Raji (cell line): Measurements from ENCODE around the gene NOL4L.

ENCODE experiments used
- POLR2A ChIP-seq: IDR thresholded peaks from 2 replicates; pipeline ENCODE4 v1.6.1; 2011; ENCODE audit warnings: low read depth, low read length, control low read depth; ENCODE audit not compliant: insufficient read depth

The NOL4L gene

DNA sequence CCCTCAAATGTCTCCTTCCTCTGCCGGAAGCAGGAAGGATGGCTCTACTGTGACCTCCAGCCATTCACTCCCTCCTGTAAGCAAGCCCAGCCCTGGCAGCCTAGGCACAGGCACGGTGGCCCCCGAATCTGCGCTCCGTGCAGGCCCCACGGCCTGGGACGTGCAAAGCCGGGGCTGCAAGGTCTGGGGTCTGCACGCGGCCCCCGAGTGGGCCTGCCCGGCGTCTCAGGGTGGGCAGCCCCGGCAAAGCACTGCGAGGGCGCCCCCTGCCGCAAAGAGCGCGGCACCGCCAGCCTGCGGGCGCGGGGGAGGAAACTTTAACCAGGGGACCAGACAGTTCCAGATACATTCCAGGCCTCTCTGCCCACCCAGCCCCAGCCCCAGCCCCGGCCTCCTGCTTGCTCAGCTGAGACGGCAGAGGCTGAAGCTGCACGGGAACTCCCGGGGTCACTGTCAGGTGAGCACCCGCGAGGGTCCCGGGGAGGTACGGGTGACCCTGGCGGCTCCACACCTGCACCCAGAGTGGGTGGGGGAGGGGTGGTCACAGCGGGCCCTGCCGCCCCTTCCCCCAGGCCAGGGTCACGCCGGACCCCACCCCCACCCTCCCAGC lies 128.2 kb downstream of the NOL4L start:
- no peak for TF ChIP-seq POLR2A

DNA sequence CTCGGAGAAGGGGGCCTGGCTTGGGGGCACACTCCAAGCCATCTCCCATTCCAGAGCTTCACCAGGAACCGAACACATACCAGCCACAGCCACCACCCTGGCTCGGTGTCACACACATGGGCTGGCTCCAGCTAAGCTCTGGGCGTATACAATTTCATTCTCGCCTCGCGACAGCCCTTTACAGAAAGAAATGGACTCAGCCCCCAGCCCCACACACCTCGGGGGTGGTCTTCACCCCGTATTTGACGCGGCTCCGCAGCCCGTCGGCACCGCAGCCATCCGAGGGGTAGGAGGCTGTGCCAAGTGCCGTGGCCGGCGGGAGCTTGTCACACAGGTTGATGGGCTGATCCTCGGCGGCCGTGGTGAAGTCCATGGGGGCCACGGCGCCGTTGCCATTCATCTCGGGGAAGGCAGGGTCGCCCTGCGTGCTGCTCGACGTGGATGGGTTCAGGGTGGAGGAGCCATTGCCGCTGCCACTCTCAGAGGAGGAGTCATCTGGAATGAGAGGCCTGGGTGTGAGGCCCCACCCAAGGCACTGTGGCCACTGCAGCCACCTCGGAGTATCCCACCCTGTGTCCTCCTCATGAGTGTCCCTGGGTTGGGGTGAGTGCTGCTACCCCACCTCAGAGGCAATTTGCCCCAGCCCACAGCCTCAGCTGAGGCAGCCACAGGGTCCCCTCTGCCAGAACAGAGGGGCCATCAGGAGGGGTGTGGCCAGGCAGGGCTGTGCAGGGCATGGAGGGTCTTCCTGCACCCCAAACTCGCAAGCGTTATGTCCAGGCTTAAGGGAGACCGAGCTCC lies 129.0 kb downstream of the NOL4L start:
- no peak for TF ChIP-seq POLR2A

DNA sequence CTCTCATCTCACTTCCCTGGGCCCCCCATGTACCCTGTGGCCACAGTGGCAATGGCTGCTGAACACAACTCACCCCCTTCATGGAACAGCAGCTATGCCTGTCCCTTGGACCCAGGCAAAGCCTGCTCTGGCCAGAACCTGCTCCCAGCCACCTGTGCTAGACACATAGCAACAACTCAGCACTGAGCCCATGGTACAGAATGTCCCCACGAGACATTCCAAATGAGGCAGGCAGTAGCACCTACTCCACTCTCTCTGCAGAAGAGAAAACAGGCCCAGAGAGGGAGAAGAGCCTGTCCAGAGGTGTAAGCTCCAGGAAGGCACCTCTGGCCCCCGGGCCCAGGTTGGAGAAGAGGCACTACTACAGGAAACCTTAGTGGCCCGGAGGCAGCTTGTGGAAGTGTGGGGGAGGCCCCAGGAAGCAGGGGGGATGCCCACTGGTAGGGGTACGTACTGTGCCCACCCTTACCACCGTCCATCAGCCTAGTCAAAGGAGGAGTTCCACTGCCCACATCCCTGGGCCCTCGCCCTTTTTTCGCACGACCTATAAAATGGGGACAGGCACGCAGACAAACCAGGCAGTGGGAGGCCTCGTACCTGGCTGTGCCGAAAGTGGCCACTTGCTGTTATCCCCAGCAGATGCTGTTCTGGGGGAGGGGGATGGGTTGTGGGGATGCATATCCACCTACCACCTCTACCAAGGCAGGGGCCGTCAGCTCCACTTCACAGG lies 129.8 kb downstream of the NOL4L start:
- no peak for TF ChIP-seq POLR2A

DNA sequence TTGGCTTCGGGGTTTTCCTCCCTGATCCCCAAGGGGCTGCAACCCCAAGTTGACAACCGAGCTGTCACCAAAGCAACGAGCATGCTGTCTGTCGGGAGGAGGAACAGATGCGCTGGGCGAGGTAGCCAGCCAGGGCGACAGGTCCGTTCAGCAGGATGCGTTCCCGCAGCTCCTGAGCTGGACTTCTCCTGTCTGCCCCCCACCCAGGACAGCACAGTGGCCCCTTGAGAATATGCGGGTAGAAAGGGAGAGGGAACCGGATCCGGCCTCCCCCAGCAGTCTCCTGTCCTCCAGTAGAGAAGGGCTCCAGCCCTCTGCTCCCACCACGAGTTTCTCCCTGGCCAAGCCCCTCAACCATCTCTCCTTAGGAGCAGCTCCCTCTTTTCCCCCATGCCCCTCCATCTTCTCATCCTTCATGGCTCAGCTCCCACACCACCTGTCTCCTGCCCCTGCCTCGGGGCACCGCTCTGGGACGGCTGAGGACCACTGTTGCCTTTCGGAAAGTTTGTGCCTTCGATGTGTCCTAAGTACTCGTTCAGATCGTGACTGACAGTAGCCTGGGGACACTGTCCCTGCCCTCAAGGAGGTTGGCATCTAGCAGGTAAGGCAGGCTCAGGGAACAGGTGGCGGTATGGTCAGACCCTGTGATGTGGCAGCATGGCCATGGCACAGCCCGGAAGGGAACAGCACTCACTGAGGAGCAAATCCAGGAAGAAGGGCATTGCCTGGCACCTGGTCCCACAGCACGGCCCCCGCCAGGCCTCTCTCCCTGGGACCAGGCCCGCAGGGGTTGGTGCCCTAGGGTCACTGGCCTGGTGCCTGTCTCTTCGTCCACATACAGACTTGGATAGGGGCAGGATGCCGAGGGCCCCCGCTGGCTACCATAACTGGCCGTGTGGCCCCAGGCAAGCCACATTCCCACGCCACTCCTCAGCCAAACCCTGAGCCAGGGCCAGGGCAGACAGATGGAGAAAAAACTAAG lies 130.7 kb downstream of the NOL4L start:
- TF ChIP-seq POLR2A: no peak

DNA sequence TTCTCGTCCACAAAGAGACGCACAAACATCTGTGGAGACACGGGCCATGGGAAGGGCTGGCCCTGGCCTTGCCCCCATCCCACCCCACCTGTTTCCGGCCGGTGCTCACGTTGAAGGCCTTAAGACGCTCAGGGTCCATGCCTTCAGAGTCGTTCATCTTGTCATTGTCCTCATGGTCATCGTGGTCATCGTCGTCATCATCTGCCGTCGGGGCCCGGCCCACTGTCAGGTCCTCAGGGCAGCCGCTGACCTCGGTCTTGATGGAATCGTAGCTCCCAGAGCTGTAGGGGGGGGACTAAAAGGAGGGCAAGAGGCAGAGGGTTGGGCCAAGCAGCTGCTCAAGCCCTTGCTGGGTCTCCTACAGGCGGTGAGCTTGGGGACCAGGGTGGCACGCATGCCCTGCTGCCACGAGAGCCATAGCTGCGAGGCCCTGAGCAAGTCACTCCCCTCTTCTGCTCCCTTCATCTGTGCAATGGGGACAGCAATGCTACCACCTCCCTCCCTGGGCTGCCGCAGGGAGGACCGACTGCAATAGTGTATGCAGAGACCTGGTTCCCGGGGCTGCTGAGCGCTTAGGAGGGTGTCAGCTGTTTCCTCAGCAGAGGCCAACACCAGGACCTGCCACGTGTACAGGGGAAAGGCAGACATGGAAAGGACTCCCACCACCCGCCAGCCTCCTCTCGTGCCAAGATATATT lies 131.5 kb downstream of the NOL4L start:
- TF ChIP-seq POLR2A: no peak

DNA sequence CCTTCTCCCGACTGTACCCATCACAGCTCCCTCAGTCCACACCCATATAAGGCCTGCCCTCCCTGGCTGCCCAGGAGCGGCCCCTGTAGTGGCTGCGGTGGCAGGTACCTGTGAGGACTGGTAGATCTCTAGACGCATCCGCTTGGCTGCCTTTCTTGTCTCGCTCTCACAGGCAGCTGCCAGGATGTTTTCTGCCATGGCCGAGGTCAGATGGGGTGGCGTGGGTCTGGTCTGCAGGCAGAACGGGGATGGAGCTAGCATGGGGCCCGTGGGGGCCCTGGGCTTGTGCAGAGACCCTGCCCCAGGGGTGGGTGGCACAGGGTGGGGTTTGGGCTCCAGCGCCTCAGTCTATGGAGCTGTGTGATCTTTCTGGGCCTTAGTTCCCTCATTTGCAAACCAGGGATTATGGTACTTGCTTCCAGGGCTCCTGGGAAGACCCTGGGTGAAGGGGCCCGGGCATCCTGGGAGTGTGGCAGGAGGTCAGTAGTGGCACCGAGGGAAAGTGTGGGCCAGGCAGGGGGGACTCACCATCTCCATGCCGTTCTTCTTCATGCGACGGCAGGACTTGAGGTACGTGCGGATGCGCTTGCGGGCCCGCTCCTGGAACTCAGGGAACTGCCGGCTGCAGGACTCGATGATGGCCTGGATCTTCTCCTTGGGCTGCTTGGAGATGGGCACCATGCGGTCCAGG lies 132.2 kb downstream of the NOL4L start:
- TF ChIP-seq POLR2A: no peak

DNA sequence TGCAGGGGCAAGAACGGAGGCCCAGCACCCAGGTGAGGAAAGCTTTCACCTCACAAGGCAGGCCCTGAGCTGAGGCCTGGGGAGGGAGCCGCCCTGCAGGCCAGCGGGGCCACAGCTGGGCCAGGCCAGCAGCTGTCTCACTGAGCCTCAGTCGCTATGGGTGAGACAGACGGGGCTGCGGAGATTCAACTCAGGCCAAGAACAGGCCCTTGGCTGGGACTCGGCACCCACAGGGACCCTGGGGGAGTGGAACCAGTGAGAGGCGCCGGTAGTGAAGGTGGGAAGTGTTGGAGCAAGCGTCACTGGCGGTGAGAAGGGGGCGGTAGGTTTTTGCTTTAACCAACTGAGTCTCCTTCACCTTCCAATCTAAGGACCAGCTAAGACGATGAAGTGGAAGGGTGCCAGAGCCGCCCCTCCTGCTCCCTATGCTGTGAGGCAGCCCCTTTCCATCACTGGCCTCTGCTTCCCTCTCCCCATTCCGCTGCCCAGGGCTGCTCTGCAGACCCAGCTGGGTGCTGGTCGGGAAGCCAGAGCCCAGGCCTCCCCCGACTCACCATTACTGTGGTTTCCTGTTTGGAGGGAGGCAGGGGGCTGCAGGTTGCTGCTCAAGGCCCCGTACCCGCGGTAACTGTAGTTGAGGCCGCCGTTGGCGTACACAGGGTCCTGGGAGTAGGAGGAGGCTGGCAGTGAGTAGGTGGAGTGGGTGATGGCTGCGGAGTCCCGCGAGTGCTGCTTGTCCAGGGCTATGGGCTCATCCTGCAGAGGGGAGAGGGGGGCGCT lies 133.3 kb downstream of the NOL4L start:
- no peak for TF ChIP-seq POLR2A

DNA sequence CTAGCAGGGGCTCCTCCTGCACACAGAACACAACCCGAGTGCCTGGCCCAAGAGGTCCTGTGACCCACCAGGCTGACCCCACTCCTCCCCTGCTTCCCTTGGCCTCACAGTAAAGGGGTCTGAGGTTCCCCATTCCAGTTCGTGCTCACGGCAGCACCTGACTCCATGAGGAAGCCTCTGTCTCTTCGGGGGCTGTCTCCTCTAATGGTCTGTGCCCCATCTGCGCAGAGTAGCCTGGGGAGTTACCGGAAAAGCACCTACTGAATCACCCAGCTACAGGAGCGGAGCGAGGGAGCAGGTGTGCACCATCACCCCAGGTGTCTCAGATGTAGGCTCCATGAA lies 133.8 kb downstream of the NOL4L start:
- no peak for TF ChIP-seq POLR2A

DNA sequence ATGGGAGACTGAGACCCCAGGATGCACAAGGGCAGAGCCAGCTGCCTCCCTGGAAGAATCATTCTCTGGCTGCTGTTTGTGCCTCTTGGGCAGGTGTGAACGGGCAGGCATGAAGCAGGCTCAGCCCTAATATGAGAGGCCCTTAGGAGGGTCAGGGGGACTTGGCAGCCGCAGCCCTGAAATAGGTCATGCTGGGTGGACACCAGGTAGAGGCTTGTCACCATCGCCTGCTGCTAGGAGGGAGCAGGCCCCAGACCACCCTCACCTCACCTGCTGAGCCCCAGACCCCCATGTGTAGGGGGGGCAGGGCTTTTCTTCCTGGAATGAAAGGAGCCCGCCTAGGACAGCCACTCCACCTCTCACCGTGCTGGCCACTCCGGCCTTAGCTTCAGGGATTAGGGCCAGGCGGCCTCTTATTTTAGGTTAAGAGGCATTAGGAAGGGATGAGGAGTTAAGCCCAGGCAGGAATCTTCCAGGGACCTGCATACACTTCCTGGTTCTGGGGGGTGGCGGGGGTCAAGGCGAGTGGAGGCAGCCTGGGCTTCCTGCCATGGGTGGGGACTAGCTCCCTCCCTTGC lies 134.6 kb downstream of the NOL4L start:
- no peak for TF ChIP-seq POLR2A

DNA sequence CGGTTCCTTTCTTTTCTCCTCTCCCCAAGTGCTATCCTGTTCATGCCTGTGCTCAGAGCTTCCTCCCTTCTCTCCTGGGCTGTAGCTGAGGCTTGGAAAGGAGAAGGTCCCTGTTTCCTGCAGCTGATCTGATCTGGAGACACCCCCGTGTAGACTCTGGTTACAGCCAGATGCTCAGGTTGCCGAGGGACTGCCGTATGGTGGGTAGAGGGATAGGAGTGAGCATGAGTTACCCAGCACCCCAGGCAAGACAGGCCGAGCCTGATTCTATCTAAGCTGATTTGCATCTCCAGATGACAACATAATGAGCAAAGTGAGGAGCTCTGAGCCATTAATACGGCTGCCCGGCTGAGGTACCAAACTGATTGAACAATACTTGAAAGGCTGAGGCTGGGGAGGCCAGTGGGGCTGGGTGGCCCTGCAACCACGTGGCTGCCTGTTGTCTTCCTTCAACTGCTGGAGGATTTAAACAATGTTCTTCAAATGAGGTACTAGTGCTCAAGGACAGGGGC lies 135.2 kb downstream of the NOL4L start:
- TF ChIP-seq POLR2A: no peak

DNA sequence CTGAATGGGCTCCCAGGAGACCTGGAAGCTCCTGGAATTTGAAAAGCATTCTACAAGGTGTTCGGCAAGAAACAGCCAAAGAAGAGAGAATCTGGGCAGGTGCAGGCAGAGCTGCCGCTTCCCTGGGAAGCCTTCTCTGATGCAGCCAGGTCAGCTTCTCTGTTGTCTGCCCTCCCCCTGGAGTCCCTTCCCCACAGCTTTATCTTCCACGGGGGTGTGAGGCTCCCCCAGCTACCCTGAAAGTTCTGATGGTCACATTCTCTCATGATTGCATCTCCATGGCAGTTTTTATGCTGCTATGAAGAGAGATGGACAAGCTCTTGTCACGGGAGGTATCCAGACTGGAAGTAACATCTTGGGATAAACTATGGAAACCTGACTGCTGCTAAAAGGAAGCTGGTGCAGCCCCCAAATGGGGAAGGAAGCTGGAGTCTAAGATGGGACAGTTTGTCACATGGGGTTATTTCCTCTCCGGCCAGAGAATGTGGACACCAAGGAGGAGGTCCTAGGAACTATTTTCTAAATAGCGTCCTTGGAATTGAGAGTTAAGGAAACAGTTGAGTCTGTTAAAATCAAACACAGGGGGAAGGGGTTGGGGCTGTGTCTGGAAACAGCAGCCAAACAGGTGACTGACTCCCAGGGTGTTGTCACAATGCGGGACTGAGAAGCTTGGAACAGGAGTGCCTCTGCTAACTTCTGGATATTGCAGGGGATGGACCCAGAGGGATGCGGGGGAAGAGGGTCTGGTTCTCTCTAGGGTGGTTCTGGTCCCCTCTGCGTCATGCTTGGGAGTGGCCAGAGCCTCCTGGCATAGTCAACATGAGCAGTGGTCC lies 135.9 kb downstream of the NOL4L start:
- no peak for TF ChIP-seq POLR2A

DNA sequence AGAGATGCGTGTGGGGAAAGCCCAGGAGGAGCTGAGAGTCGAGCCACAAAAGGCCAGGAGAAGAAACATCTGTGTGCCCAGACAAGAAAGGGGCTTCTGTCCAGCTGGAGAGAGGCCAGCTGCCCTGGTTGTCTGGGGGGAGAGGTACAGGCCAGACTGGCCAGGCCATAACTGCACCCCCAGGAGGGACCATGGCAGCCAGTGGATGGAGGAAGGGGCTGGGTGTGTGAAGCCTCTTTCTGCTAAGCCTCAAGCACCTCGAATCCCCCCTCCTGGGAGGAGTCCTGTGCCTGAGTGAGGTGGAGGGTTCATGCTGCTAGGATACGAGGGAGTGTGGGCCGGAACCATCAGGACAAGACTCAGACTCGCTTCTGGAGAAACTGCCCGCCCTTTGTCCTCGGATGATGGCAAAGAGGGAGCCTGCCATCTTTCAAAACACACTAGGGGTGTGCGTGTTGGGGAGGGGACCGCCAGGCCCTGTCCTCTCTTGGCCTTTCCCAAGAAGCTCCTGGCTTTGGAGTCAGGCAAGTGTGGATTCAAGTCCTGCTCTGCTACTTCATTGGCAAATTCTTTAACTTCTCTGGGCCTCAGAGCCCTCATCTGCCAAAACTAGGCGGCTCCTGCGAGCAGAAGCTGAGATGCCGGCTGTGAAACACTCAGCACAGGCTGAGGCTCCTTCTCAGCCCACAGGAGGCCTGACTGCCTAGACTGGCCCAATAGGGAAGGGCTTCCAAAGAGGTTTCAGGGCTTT lies 136.7 kb downstream of the NOL4L start:
- TF ChIP-seq POLR2A: no peak
